ENCODE data around the gene ALPI.

ALPI gene

DNA sequence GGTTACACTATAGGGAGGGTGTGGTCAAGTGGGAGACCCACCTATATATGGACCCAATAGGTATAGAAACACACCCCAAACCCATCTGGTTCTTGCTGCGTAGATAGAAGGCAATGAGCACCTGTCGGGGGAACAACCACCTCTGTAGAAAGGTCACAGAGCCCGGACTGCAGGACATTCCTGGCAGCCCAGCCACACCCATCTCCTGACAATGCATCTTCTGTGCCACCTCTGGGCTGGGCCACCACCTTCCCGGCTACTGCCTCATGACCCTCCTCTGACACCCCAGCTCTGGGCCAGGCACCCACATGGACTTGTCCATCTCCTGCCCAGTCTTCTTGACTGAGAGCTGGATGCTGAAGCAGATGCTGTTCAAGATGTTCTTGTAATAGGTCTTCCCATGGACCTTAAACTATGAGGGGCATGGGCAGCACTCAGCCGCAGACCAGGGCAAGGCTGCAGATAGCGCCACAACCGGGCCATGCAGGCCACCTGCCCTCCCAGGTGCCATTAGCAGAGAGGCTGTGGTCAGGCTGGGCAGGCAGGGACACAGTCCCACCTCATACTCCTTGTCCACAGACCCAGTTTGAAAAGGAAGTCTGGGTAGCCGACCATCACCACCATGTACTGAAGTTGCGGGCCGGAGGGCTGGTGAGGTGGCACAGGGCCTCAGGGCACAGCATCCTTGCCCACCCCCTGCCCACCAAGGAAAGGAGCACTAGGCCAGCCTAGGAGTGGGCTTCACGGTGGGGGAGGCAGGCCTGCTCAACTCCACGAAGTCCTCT is 40.0 kb upstream of the ALPI start:
- Histone ChIP-seq H3K27me3 (replicated peaks; ENCODE audit: control insufficient read depth, insufficient read depth, low read length, poor library complexity, severe bottlenecking) (peaks cover 9% of the 10 kb centered on the region), H3K27ac (ENCODE audit: insufficient read depth, low read length, poor library complexity, severe bottlenecking) (no peak overlapping the region), H3K4me1 (ENCODE audit: control insufficient read depth, insufficient read depth, low read length, poor library complexity, severe bottlenecking) (peaks cover 7% of the 10 kb centered on the region), H3K9me3 (ENCODE audit: control insufficient read depth, low read length) (no peaks in the 10 kb centered on the region), H3K4me3 (ENCODE audit: insufficient read depth, low read depth, low read length, poor library complexity, severe bottlenecking) (no peak overlapping the region), H3K36me3 (ENCODE audit: control insufficient read depth, insufficient read depth, low read length) (no peaks in the 10 kb centered on the region)
- DNase-seq, result no peak

DNA sequence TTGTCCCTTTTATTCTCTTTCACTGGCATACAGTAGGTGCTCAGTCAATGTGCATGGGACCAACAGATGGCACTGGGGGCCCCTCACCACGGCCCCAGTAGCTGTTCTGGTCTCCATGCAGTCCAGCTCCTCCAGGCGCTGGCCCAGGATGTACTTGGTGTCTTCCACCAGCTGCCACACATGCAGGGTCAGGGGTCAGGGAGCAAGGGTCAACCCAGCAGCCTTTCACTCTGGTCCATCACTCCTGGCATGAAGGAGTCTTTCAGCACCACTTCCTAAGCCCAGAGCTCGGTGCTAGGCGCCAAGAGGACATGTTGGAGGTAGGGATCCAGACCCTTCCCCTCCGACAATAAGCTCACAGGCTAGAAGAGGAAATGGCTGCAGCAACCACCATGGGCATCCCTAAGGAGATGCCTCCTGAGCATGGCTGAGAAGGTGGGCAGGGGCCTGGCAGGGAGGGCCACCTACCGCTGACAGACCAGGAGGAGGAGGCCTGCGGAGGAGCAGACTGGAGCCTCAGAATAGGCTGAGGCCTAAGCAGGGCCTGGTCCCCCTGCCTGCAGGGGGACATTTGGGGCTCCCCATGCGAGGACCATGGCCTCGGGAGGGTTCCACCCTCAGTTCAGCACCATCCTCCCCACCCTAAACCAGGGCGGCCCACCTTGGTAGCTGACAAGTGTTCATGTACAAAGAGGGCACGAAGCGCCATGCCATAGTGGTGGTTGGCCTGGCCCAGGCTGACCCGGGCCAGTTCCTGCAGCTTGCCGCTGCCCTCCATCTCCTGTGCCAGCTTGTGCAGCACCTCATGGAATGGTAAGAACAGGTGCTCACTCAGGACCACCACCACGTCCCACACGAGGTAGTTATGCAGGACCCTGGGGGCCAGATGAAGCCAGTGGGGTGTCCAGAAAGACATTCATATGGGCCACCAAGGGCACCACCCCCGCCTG is 39.2 kb upstream of the ALPI start:
- no peak for DNase-seq
- Histone ChIP-seq H3K4me3 (ENCODE audit: insufficient read depth, low read depth, low read length, poor library complexity, severe bottlenecking) (no peak overlapping the region), H3K27ac (ENCODE audit: insufficient read depth, low read length, poor library complexity, severe bottlenecking) (no peak overlapping the region), H3K4me1 (ENCODE audit: control insufficient read depth, insufficient read depth, low read length, poor library complexity, severe bottlenecking) (peaks cover 7% of the 10 kb centered on the region), H3K27me3 (replicated peaks; ENCODE audit: control insufficient read depth, insufficient read depth, low read length, poor library complexity, severe bottlenecking) (peaks cover 9% of the 10 kb centered on the region), H3K36me3 (ENCODE audit: control insufficient read depth, insufficient read depth, low read length) (no peaks in the 10 kb centered on the region), H3K9me3 (ENCODE audit: control insufficient read depth, low read length) (no peaks in the 10 kb centered on the region)

DNA sequence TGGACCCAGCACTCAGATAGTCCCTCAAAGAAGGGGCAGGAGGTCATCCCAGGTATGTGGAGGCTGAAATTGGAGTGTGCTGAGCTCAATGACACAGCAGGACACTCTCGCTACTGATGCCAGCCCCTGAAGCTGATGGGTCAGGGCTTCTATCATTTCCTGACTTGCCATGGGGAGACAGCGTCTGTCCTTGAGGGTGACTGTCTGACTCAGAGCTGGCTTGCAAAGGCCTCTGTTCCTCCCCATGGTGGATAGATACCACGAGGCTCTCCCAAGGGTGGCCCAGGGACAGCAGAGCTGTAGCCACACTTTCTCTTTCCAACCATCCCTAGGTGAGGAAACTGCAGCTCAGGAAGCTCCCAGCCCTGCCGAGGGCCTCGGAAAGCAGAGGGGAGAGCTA is 38.5 kb upstream of the ALPI start:
- H3K27me3 ChIP-seq (replicated peaks; ENCODE audit: control insufficient read depth, insufficient read depth, low read length, poor library complexity, severe bottlenecking), result peaks cover 9% of the 10 kb centered on the region
- H3K4me3 ChIP-seq (ENCODE audit: insufficient read depth, low read depth, low read length, poor library complexity, severe bottlenecking), result no peak overlapping the region
- H3K27ac ChIP-seq (ENCODE audit: insufficient read depth, low read length, poor library complexity, severe bottlenecking), result no peak overlapping the region

DNA sequence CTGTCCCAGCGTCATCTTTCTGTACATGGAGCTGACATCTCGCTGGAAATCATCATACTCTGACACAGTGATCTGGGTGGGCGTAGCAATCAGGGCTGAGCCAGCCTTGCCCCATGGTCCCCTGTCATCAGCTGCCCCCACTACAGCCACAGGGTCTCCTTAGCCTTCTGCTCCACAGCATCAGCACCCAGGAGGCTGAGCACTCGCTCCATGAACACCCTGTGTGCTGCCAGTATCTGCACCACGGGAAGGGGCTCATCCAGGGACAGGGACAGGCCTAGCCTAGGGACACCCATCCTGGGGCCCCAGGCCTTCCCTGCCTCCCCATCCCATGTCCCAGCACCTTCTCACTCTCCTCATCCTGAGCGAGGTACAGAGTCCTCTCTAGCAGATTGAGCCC is 37.9 kb upstream of the ALPI start:
- DNase-seq, result no peak
- H3K4me1 ChIP-seq (ENCODE audit: control insufficient read depth, insufficient read depth, low read length, poor library complexity, severe bottlenecking), result peaks cover 7% of the 10 kb centered on the region
- no peak overlapping the region for H3K27ac ChIP-seq (ENCODE audit: insufficient read depth, low read length, poor library complexity, severe bottlenecking)
- H3K27me3 ChIP-seq (replicated peaks; ENCODE audit: control insufficient read depth, insufficient read depth, low read length, poor library complexity, severe bottlenecking), result peaks cover 9% of the 10 kb centered on the region
- H3K36me3 ChIP-seq (ENCODE audit: control insufficient read depth, insufficient read depth, low read length), result no peaks in the 10 kb centered on the region
- H3K9me3 ChIP-seq (ENCODE audit: control insufficient read depth, low read length), result no peaks in the 10 kb centered on the region
- no peak overlapping the region for H3K4me3 ChIP-seq (ENCODE audit: insufficient read depth, low read depth, low read length, poor library complexity, severe bottlenecking)

More for the DNA sequence above, 38.5 kb upstream of the ALPI start:
- no peaks in the 10 kb centered on the region for H3K36me3 ChIP-seq (ENCODE audit: control insufficient read depth, insufficient read depth, low read length)
- DNase-seq, result no peak
- H3K4me1 ChIP-seq (ENCODE audit: control insufficient read depth, insufficient read depth, low read length, poor library complexity, severe bottlenecking), result peaks cover 7% of the 10 kb centered on the region
- no peaks in the 10 kb centered on the region for H3K9me3 ChIP-seq (ENCODE audit: control insufficient read depth, low read length)

DNA sequence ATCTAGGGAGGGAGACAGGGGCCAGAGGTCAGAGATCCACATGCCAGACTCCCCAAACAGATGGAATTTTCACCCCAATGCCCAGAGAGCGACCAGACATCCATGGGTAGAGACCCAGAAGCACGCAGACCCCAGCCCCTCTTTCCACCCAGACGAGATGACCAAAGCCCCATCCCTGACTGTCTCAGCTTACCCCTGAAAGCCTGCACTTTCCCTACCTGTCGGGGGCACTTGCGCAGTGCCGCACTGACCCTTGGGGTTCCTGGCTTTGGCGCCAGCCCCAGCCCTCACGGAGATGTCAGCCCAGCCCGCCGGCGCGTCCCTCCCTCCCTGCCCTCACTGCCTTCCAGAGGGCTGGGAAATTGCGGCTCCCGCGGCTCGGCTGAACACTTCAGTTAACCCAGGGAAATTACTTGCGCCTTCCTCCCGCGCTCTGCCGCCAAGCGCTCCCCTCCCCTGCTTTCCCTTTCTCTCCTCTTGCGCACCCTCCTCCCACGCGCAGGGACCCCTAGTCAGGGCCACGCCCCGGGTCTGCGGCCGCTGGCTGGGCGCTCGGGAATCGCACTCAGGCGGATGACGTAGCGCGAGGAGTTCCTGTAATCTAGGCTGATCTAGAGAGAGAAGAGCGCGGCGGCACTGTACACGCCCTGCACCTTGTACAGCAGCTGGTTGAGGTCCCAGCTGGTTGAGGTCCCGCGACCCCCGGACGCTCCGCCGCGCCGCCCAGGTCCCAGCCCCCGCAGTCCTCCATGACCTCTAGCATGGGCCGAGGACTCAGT is 37.3 kb upstream of the ALPI start:
- Histone ChIP-seq H3K4me1 (ENCODE audit: control insufficient read depth, insufficient read depth, low read length, poor library complexity, severe bottlenecking) (peaks cover 7% of the 10 kb centered on the region), H3K27me3 (replicated peaks; ENCODE audit: control insufficient read depth, insufficient read depth, low read length, poor library complexity, severe bottlenecking) (peaks cover 9% of the 10 kb centered on the region), H3K4me3 (ENCODE audit: insufficient read depth, low read depth, low read length, poor library complexity, severe bottlenecking) (peak overlapping the region; percentile 17), H3K9me3 (ENCODE audit: control insufficient read depth, low read length) (no peaks in the 10 kb centered on the region), H3K27ac (ENCODE audit: insufficient read depth, low read length, poor library complexity, severe bottlenecking) (no peak overlapping the region), H3K36me3 (ENCODE audit: control insufficient read depth, insufficient read depth, low read length) (no peaks in the 10 kb centered on the region)
- no peak for DNase-seq

DNA sequence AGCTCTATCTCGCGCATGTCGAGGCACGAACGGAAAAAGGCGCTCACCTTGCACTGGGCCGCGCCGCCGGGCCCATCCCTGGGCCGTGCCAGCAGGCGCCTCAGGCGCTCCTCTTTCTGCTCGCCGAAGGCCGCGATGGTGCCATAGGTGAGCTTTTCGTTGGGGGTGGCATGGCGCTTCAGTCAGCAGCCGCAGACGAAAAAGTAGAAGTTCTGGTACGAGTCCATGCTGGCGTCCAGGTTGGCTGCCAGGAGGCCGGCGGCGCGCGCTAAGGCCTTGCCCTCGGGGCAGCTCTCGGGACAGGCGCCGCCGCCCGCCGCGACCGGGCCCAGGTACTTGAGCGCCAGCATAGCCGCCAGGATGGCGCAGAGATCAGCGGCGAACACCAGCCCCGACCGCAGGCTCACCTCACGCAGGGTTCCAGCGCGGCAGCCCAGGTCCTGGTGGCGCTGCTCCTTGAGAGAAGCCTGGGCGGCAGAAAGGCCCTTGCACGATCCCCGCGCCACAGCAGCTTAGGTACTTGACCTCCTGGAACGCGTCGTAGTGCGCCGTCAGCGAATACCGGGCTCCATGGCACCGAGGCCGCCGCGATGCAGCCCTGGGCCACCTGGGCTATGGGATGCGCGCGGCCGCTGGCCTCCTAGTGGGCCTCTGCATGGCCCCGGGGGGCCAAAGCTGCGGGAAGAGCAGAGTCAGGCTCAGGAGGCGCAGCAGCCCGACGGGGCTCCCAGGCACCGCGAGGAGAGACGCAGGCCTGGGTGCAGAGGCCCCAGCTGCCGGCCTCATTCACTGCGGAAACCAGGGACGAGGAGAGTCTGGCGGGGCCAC is 36.5 kb upstream of the ALPI start:
- Histone ChIP-seq H3K36me3 (ENCODE audit: control insufficient read depth, insufficient read depth, low read length) (no peaks in the 10 kb centered on the region), H3K4me3 (ENCODE audit: insufficient read depth, low read depth, low read length, poor library complexity, severe bottlenecking) (peak overlapping the region; percentile 17), H3K27ac (ENCODE audit: insufficient read depth, low read length, poor library complexity, severe bottlenecking) (no peak overlapping the region), H3K9me3 (ENCODE audit: control insufficient read depth, low read length) (no peaks in the 10 kb centered on the region), H3K4me1 (ENCODE audit: control insufficient read depth, insufficient read depth, low read length, poor library complexity, severe bottlenecking) (peaks cover 7% of the 10 kb centered on the region), H3K27me3 (replicated peaks; ENCODE audit: control insufficient read depth, insufficient read depth, low read length, poor library complexity, severe bottlenecking) (peaks cover 9% of the 10 kb centered on the region)
- DNase-seq, result no peak

DNA sequence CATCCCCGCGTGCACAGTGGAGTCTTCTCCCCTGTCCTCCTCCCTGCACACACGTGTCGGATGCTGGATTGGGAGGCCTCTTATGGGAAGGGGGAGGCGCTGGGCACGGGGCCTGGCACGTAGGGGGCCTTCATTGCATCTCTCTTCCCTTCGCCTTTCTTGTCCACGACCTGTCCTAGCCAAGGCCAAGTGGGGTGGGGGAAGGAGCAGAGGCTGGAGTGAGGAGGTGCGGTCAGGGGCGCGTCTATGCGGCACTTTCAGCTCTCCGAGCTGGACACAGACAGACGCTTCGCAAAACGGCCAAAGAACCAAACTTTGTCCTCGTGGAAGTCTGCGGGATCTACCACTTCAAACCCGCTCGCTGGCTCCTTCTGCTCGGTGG is 35.9 kb upstream of the ALPI start:
- Histone ChIP-seq H3K4me3 (ENCODE audit: insufficient read depth, low read depth, low read length, poor library complexity, severe bottlenecking) (no peak overlapping the region), H3K27me3 (replicated peaks; ENCODE audit: control insufficient read depth, insufficient read depth, low read length, poor library complexity, severe bottlenecking) (peaks cover 9% of the 10 kb centered on the region), H3K9me3 (ENCODE audit: control insufficient read depth, low read length) (no peaks in the 10 kb centered on the region), H3K4me1 (ENCODE audit: control insufficient read depth, insufficient read depth, low read length, poor library complexity, severe bottlenecking) (peaks cover 7% of the 10 kb centered on the region), H3K27ac (ENCODE audit: insufficient read depth, low read length, poor library complexity, severe bottlenecking) (no peak overlapping the region), H3K36me3 (ENCODE audit: control insufficient read depth, insufficient read depth, low read length) (no peaks in the 10 kb centered on the region)
- DNase-seq, result no peak

DNA sequence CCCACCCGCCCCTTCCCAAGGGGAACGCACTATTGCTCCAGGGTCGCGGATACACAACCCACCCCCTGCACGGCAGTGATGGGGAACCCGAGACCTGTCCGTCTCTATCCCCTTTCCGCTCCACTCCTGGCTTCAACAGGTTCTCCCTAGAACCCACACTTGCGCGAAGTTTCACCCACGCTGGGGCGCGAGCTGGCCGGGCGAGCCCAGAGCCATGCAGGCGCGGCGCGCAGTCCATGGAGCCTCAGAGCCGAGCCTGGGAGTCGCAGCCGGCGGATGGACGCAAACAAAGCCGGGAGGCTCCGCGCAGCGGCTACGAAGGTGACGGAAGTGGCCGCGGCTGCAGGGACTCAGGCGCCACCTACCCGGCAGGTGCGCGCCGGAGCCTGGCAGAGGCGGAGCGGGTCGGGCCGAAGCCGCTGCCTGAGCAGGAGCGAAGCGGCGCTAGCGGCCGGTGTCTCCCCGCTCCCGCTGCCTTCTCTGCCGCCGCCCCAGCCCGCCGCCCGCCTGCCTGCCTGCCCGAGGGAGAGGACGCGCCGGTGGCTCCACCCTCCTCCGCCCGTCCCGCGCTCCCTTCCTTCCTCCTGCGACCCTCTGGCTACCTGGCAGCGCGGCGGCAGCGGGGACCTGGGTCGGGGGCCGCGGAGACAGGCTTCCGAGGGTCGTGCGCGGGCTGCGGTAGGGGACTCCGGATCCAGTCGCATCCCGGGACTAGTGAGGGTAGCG is 35.3 kb upstream of the ALPI start:
- no peaks in the 10 kb centered on the region for H3K9me3 ChIP-seq (ENCODE audit: control insufficient read depth, low read length)
- H3K36me3 ChIP-seq (ENCODE audit: control insufficient read depth, insufficient read depth, low read length), result no peaks in the 10 kb centered on the region
- H3K4me1 ChIP-seq (ENCODE audit: control insufficient read depth, insufficient read depth, low read length, poor library complexity, severe bottlenecking), result peaks cover 7% of the 10 kb centered on the region
- DNase-seq, result no peak
- H3K4me3 ChIP-seq (ENCODE audit: insufficient read depth, low read depth, low read length, poor library complexity, severe bottlenecking), result peak overlapping the region; percentile 32
- peaks cover 9% of the 10 kb centered on the region for H3K27me3 ChIP-seq (replicated peaks; ENCODE audit: control insufficient read depth, insufficient read depth, low read length, poor library complexity, severe bottlenecking)
- H3K27ac ChIP-seq (ENCODE audit: insufficient read depth, low read length, poor library complexity, severe bottlenecking), result no peak overlapping the region

Data from effector memory CD4-positive, alpha-beta T cell (primary cell).